ENCODE measurements around the gene DMGDH. TPM values are rescaled to one million over a fixed set of nuclear protein-coding genes. Genes with fewer than 3 reads are reported as not detected.

The DMGDH gene
- total RNA-seq, 4 donors from 2014 or later: 0.64 to 3.1 (median 1.7) TPM; not detected in 1

DNA sequence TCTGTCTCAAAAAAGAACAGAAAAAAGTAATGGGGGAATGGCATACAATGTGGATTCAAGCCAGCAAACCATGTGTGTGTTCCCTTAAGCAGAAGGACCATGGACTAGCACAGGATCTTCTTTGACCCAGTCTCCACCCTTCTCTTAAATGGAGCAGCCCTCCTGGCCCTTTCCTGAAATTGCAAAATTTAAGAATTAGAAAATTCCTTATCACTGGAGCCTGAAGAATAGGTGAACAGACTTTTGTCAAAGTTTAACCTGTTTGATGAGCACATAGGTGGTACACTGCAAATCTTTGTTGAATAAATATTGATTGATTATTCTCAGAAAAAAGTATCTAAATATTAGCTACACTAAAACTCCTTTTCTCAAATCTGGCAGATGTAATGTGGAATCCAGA, 12.6 kb downstream of the DMGDH start:
- Histone ChIP-seq H3K9me3 (no peaks in the 10 kb centered on the region), H3K4me1 (no peaks in the 10 kb centered on the region), H3K4me3 (no peak overlapping the region), H3K27ac (no peak overlapping the region), H3K27me3 (no peaks in the 10 kb centered on the region), H3K36me3 (no peaks in the 10 kb centered on the region)
- DNase-seq: no peak
- TF ChIP-seq, protein P1, sequence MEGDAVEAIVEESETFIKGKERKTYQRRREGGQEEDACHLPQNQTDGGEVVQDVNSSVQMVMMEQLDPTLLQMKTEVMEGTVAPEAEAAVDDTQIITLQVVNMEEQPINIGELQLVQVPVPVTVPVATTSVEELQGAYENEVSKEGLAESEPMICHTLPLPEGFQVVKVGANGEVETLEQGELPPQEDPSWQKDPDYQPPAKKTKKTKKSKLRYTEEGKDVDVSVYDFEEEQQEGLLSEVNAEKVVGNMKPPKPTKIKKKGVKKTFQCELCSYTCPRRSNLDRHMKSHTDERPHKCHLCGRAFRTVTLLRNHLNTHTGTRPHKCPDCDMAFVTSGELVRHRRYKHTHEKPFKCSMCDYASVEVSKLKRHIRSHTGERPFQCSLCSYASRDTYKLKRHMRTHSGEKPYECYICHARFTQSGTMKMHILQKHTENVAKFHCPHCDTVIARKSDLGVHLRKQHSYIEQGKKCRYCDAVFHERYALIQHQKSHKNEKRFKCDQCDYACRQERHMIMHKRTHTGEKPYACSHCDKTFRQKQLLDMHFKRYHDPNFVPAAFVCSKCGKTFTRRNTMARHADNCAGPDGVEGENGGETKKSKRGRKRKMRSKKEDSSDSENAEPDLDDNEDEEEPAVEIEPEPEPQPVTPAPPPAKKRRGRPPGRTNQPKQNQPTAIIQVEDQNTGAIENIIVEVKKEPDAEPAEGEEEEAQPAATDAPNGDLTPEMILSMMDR (IDR thresholded peaks at IDR 0.05): no peak
- no peak for TF ChIP-seq POLR2A (IDR thresholded peaks at IDR 0.05)
- intact Hi-C loops (cut with DNase I): no loop called here

DNA sequence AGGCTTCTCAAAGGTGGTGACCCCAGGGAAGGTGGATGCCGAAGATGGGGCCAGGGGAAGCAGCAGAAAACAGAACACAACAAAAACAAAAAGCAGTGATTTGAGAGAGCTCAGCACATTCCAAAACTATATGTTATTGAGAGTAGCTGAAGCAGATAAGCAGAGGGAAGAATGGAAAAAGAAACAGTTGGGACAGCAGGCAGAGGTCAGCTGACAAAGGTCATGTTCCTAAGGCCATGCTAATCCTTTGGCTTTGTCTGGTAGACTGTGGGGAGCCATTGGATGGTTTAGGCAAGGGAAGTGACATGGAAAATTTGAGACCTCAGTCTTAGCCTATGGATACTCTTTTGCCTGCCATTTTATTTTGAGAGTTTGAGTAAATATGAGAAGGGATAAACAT, 14.5 kb downstream of the DMGDH start:
- WGBS, 2 donors: 76 to 79% methylated on average over 1 of the region's 1 CpG

DNA sequence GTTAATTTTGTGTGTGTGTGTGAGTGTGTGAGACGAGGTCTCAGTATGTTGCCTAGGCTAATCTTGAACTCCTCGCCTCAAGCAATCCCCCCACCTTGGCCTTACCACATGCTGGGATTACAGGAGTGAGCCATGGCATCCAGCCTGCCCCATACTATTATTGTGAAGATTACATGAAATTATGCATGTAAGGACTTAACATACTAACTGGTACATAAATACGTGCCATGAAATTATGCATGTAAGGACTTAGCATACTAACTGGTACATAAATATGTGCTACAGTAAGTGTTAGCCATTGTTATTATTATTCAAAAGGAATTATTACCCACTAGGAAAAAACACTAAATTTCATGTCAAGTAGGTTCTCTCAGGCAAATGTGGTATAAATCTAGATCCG, 16.2 kb downstream of the DMGDH start:
- 85 to 88% methylated on average over 4 of the region's 4 CpGs for WGBS, 2 donors
- Histone ChIP-seq H3K27ac (no peak overlapping the region), H3K4me1 (no peaks in the 10 kb centered on the region), H3K9me3 (no peaks in the 10 kb centered on the region), H3K36me3 (no peaks in the 10 kb centered on the region), H3K4me3 (no peak overlapping the region), H3K27me3 (no peaks in the 10 kb centered on the region)
- TF ChIP-seq, protein P1 (IDR thresholded peaks at IDR 0.05): no peak
- no peak for TF ChIP-seq POLR2A (IDR thresholded peaks at IDR 0.05)
- no peak for DNase-seq
- intact Hi-C loops (cut with DNase I): no loop called here

More for the DNA sequence above, 14.5 kb downstream of the DMGDH start:
- no peak for DNase-seq
- Histone ChIP-seq H3K4me1 (no peaks in the 10 kb centered on the region), H3K36me3 (no peaks in the 10 kb centered on the region), H3K27me3 (no peaks in the 10 kb centered on the region), H3K27ac (no peak overlapping the region), H3K9me3 (no peaks in the 10 kb centered on the region), H3K4me3 (no peak overlapping the region)
- TF ChIP-seq, protein P1 (IDR thresholded peaks at IDR 0.05): no peak
- no peak for TF ChIP-seq POLR2A (IDR thresholded peaks at IDR 0.05)
- intact Hi-C loops (cut with DNase I): no loop called here

DNA sequence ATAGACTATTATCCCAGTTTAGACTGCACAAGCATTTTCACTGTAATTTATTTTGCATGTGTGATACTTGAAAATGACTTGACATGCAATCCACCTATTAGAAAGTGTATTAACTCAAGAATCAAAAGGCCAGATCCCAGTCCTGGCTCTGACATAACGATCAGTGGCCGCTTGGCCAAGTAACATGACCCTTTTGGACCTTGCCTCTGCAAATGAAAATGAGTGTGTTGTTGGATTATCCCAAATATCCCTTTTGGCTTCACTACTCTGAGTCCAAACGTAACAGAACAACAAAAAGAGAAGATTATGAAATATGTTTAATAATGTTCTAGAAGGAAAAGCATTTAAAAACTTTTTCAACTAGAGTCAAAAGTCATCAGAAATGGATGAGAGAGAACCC, 19.0 kb downstream of the DMGDH start:
- intact Hi-C loops (cut with DNase I): no loop called here
- H3K4me3 ChIP-seq: no peak overlapping the region
- no peaks in the 10 kb centered on the region for H3K4me1 ChIP-seq
- H3K27ac ChIP-seq: no peak overlapping the region
- no peaks in the 10 kb centered on the region for H3K36me3 ChIP-seq
- WGBS, 2 donors: 61 to 63% methylated on average over 3 of the region's 3 CpGs
- H3K27me3 ChIP-seq: no peaks in the 10 kb centered on the region
- no peak for TF ChIP-seq POLR2A (IDR thresholded peaks at IDR 0.05)
- TF ChIP-seq, protein P1 (IDR thresholded peaks at IDR 0.05): no peak
- DNase-seq: no peak
- H3K9me3 ChIP-seq: no peaks in the 10 kb centered on the region

DNA sequence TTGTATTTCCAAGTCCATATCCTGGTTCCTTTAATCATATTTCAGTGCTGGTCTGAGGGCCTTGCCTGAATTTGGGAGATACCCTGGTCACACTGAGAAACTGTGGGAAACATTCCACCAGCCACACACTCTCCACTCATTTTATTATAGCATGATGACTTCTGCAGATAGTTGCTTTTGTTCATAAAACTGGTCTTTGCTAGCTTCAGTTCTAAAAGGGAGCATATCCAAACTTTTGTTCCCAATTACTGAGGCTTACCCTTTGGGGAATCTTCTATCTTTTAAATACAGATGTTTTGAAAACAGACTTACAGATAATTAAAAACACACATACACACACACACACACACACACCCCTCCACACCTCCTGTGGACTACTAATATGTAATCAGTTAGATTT, 21.0 kb downstream of the DMGDH start:
- no peak for TF ChIP-seq POLR2A (IDR thresholded peaks at IDR 0.05)
- TF ChIP-seq, protein P1 (IDR thresholded peaks at IDR 0.05): no peak
- intact Hi-C loops (cut with DNase I): no loop called here
- H3K4me3 ChIP-seq: no peak overlapping the region
- no peaks in the 10 kb centered on the region for H3K36me3 ChIP-seq
- no peaks in the 10 kb centered on the region for H3K9me3 ChIP-seq
- H3K27me3 ChIP-seq: no peaks in the 10 kb centered on the region
- H3K4me1 ChIP-seq: no peaks in the 10 kb centered on the region
- no peak overlapping the region for H3K27ac ChIP-seq
- DNase-seq: no peak
